Suprapubic skin (tissue), 4 donors: ENCODE results near the gene MNT. TPM values are rescaled to one million over a fixed set of nuclear protein-coding genes. Genes with fewer than 3 reads are reported as not detected.

Source experiments
- DNase-seq, 2 donors: peaks; one replicate each; pipeline ENCODE4 v3.0.0-alpha.2; 2019; ENCODE audit warnings: low spot score in 2 of 2
- H3K27ac ChIP-seq: fragments of 200-600 bp; sonication (generic); one replicate; pipeline ENCODE4 v1.5.1; 2019
- H3K27me3 ChIP-seq: fragments of 200-600 bp; sonication (generic); one replicate; pipeline ENCODE4 v1.5.1; 2019
- H3K36me3 ChIP-seq: fragments of 200-600 bp; sonication (generic); one replicate; pipeline ENCODE4 v1.5.1; 2019
- H3K4me1 ChIP-seq: fragments of 200-600 bp; sonication (generic); one replicate; pipeline ENCODE4 v1.5.1; 2019
- H3K4me3 ChIP-seq: fragments of 200-600 bp; sonication (generic); one replicate; pipeline ENCODE4 v1.5.1; 2019; ENCODE audit warnings: mild to moderate bottlenecking
- H3K9me3 ChIP-seq: fragments of 200-600 bp; sonication (generic); one replicate; pipeline ENCODE4 v1.5.1; 2019
- EP300 ChIP-seq: sonication (generic); formaldehyde crosslinking; IDR thresholded peaks from one replicate; pipeline ENCODE4 v1.6.1; 2017; ENCODE audit warnings: antibody characterized with exemption
- POLR2A ChIP-seq, 2 donors: fragments of 450-650 bp; IDR thresholded peaks; one replicate each; pipeline ENCODE4 v1.6.1; 2017; ENCODE audit warnings: antibody characterized with exemption in 2 of 2, mild to moderate bottlenecking in 2 of 2, moderate library complexity in 2 of 2
- POLR2AphosphoS5 ChIP-seq, 3 donors: sonication (generic); formaldehyde crosslinking; IDR thresholded peaks; one replicate each; pipeline ENCODE4 v1.6.1; 2017; ENCODE audit warnings: antibody characterized with exemption in 3 of 3
- WGBS: methylation state at CpG from one replicate; pipeline ENCODE4 v1.1.5; 2018; 5-methylcytosine and 5-hydroxymethylcytosine counted together
- total RNA-seq, 4 donors: library from RNA; depleted of rRNA; stranded (reverse); fragments of >200 nt; gene quantifications; one replicate each; pipeline ENCODE4 v1.1.0, GENCODE V29; 2016
- TF ChIP-seq, protein P1 (sequence below), 2 donors: fragments of 200-600 bp in 1 of 2; fragments of 450-650 bp in 1 of 2; sonication (generic) in 1 of 2; IDR thresholded peaks; one replicate each; pipeline ENCODE4 v1.5.1; 2016 to 2019; ENCODE audit warnings: antibody characterized with exemption in 2 of 2, mild to moderate bottlenecking in 1 of 2, moderate library complexity in 1 of 2

MNT gene
- total RNA-seq, 4 donors from 2014 or later: 20.9 to 50.0 (median 44.1) TPM

DNA sequence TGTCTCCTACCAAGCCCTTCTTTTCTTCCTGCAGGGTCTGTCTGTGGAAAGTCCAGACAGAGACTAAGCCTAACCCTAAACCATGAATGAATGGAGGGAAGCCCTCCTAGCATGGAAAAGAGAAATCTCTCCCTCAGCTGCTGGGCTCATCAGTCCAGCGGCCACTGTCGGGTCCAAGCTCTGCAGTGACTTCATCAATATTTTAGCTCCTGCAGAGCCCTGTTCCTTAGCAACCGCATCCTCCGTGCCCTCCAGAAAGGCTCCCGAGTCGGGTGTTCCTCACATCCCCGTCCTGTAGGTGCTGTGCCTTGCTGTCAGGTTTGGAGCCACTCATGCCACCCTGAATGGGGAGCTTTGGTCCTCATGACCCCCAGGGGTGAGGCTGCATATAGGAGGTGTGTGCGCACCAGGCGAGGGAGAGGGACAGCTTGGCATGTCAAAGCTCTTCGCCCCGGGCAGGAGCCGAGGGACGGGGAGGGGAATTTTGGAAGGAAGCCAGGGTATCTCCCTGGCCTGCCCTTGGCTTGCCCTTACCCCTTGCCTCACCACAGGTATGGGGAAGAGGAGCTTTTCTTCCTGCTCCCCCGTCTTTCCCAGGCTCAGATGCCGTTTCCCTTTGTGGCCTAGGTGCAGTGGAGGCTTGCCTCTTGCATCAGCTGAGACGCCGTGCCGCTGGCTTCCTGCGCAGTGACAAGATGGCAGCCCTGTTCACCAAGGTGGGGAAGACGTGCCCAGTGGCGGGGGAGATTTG is 39.7 kb downstream of the MNT start:
- H3K4me1 ChIP-seq: peaks cover 13% of the 10 kb centered on the region
- no peak overlapping the region for H3K27ac ChIP-seq
- H3K4me3 ChIP-seq: no peak overlapping the region
- H3K9me3 ChIP-seq: no peaks in the 10 kb centered on the region
- 70% methylated on average over 18 of the region's 21 CpGs for WGBS
- H3K36me3 ChIP-seq: peaks cover 19% of the 10 kb centered on the region
- TF ChIP-seq, protein P1, sequence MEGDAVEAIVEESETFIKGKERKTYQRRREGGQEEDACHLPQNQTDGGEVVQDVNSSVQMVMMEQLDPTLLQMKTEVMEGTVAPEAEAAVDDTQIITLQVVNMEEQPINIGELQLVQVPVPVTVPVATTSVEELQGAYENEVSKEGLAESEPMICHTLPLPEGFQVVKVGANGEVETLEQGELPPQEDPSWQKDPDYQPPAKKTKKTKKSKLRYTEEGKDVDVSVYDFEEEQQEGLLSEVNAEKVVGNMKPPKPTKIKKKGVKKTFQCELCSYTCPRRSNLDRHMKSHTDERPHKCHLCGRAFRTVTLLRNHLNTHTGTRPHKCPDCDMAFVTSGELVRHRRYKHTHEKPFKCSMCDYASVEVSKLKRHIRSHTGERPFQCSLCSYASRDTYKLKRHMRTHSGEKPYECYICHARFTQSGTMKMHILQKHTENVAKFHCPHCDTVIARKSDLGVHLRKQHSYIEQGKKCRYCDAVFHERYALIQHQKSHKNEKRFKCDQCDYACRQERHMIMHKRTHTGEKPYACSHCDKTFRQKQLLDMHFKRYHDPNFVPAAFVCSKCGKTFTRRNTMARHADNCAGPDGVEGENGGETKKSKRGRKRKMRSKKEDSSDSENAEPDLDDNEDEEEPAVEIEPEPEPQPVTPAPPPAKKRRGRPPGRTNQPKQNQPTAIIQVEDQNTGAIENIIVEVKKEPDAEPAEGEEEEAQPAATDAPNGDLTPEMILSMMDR (IDR thresholded peaks at IDR 0.05): no peak
- no peak for TF ChIP-seq POLR2A (IDR thresholded peaks at IDR 0.05)
- no peak for TF ChIP-seq EP300
- no peak for TF ChIP-seq POLR2AphosphoS5 (IDR thresholded peaks at IDR 0.05)
- H3K27me3 ChIP-seq: no peaks in the 10 kb centered on the region
- DNase-seq: no peak

DNA sequence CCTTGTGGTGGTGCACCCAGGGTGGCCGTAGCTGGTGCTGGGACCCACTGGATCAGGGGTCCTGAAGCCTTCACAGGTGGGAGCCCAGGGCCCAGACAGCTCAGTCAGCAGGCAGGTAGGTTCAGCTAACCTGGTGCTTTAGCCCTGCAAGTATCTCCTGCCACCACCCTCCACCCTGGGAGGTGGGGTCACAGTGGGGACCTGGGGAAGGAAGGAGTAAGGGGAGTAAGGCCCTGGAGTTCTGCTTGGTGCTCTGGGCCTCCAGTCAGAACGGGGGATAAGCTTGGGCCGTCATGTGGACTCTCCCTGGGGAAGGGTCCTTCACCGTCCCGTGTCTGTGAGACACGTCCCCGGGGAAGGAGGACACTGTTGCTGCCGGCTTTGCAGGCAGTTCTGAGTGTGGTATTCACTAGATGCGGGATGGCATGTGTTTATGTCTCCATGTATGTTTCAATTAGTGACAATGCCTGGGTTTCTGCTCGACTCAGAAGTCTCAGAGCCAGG is 42.9 kb downstream of the MNT start:
- H3K4me1 ChIP-seq: peaks cover 2% of the 10 kb centered on the region
- no peak overlapping the region for H3K27ac ChIP-seq
- H3K9me3 ChIP-seq: no peaks in the 10 kb centered on the region
- H3K27me3 ChIP-seq: no peaks in the 10 kb centered on the region
- H3K4me3 ChIP-seq: no peak overlapping the region
- TF ChIP-seq, protein P1 (IDR thresholded peaks at IDR 0.05): no peak
- TF ChIP-seq POLR2A (IDR thresholded peaks at IDR 0.05): no peak
- no peak for TF ChIP-seq EP300
- no peak for TF ChIP-seq POLR2AphosphoS5 (IDR thresholded peaks at IDR 0.05)
- 100% methylated on average over 2 of the region's 10 CpGs for WGBS
- peaks cover 3% of the 10 kb centered on the region for H3K36me3 ChIP-seq
- no peak for DNase-seq

DNA sequence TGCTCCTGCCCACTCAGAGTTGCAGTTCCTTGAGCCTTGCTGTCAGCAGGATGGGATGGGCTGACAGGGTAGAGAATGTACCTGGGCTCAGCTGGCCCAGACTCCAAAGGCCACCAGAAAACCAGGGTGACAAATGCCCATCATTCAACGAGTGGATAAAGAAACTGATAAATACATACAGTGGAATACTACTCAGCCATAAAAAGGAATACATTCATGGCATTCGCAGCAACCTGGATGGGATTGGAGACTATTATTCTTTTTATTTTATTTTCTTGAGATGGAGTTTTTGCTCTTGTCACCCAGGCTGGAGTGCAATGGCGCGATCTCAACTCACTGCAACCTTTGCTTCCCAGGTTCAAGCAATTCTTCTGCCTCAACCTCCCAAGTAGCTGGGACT is 43.6 kb downstream of the MNT start:
- no peak overlapping the region for H3K27ac ChIP-seq
- DNase-seq: no peak
- H3K27me3 ChIP-seq: no peaks in the 10 kb centered on the region
- H3K36me3 ChIP-seq: peaks cover 3% of the 10 kb centered on the region
- TF ChIP-seq POLR2AphosphoS5 (IDR thresholded peaks at IDR 0.05) (no peak), POLR2A (IDR thresholded peaks at IDR 0.05) (no peak), EP300 (no peak)
- TF ChIP-seq, protein P1 (IDR thresholded peaks at IDR 0.05): no peak
- H3K4me3 ChIP-seq: no peak overlapping the region
- H3K4me1 ChIP-seq: peaks cover 2% of the 10 kb centered on the region
- WGBS: 93% methylated on average over 4 of the region's 4 CpGs
- H3K9me3 ChIP-seq: no peaks in the 10 kb centered on the region

DNA sequence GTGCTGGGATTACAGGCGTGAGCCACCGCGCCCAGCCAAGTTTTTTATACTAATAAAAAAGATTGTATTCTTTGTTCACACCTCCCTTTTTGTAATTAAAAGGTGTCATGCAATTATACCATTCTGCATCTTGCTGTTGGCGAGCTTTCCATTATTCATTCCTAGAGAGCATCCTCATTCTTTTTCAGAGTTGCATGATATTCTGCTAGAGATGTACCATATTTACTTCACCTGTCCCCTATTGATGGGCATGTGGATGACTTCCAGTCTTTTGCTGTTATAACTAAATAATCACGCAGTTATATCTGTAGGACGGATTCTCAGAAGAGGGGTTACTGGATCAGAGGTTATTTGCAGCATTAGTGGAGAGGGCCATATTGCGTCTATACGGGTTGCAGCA is 46.5 kb downstream of the MNT start:
- Histone ChIP-seq H3K9me3 (no peaks in the 10 kb centered on the region), H3K36me3 (no peaks in the 10 kb centered on the region), H3K27ac (no peak overlapping the region), H3K4me3 (no peak overlapping the region), H3K4me1 (peaks cover 2% of the 10 kb centered on the region), H3K27me3 (no peaks in the 10 kb centered on the region)
- WGBS: 90% methylated on average over 8 of the region's 8 CpGs
- no peak for DNase-seq
- TF ChIP-seq POLR2AphosphoS5 (IDR thresholded peaks at IDR 0.05) (no peak), POLR2A (IDR thresholded peaks at IDR 0.05) (no peak), EP300 (no peak)
- TF ChIP-seq, protein P1 (IDR thresholded peaks at IDR 0.05): no peak

DNA sequence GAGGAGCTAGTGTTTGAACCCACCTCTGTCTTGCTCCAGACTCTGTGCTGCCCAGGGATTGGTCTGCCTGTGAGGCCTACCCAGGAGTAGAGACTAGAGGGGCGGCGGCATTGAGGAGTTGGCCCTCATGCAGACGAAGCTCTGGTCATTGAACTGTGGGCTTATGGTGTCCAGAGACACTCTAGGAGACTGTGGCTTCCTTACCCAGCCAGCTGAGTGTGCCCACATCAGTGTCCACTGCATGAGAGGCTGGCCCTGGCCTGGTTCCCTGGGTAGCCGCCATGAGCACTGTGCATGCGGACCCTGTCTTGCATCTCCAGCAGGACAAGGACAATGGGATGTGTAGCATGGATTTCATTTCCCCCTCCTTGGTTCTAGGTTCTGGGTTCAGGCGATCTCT is 49.6 kb downstream of the MNT start:
- no peak for TF ChIP-seq POLR2AphosphoS5 (IDR thresholded peaks at IDR 0.05)
- no peak for TF ChIP-seq POLR2A (IDR thresholded peaks at IDR 0.05)
- TF ChIP-seq EP300: no peak
- TF ChIP-seq, protein P1 (IDR thresholded peaks at IDR 0.05): no peak

More for the DNA sequence above, 49.6 kb downstream of the MNT start:
- Histone ChIP-seq H3K9me3 (no peaks in the 10 kb centered on the region), H3K27ac (no peak overlapping the region), H3K27me3 (no peaks in the 10 kb centered on the region), H3K4me1 (peaks cover 13% of the 10 kb centered on the region), H3K4me3 (no peak overlapping the region), H3K36me3 (no peaks in the 10 kb centered on the region)
- peak in 1 of 2 donors; percentile 51 for DNase-seq
- WGBS: 96% methylated on average over 4 of the region's 6 CpGs
